AG04450 (cell line): ENCODE data around the gene B3GALT6. TPM values are rescaled to one million over a fixed set of nuclear protein-coding genes. Genes with fewer than 3 reads are reported as not detected.

ENCODE experiments used
- CTCF ChIA-PET: fragments of 300-600, 350-600 bp; formaldehyde crosslinking; extraction: SDS; loops from one replicate; lab custom pipeline; 2022; ENCODE audit warnings: antibody characterized with exemption, inconsistent platforms; lab: Charles Lee
- POLR2A ChIA-PET: fragments of 350-600 bp; formaldehyde crosslinking; extraction: SDS; loops from one replicate; lab custom pipeline; 2021; ENCODE audit warnings: antibody characterized with exemption, inconsistent platforms; lab: Yijun Ruan, JAX
- DNase-seq: peaks from one replicate; pipeline ENCODE4 v3.0.0-alpha.2; 2011; ENCODE audit warnings: low read depth, low spot score
- H3K27ac ChIP-seq: one replicate; pipeline ENCODE4 v1.5.1; 2012; ENCODE audit warnings: low read depth, low read length, control low read depth
- H3K27me3 ChIP-seq: one replicate; pipeline ENCODE4 v1.6.0; 2012; ENCODE audit warnings: low read length; ENCODE audit not compliant: control insufficient read depth, insufficient read depth
- H3K4me3 ChIP-seq: 2 replicates; pipeline ENCODE4 v1.5.1; 2011; ENCODE audit warnings: mild to moderate bottlenecking, low read depth, low read length, control low read depth
- H3K9me3 ChIP-seq: 2 replicates; pipeline ENCODE4 v1.5.1; 2012; ENCODE audit warnings: low read length; ENCODE audit not compliant: control insufficient read depth, insufficient read depth
- CTCF ChIP-seq: IDR thresholded peaks from 2 replicates; pipeline ENCODE4 v1.5.1; 2011; ENCODE audit warnings: low read depth, low read length, control low read depth, inconsistent platforms
- polyA plus RNA-seq: library from polyadenylated mRNA; depleted of rRNA; stranded (reverse); fragments of >200 nt; gene quantifications from 2 replicates; pipeline ENCODE4 v1.2.3, GENCODE V29; 2011

B3GALT6 gene
- polyA plus RNA-seq, 1 experiment: 15.2 TPM

GRCh38 chr1:1237874-1238701 lies 6.1 kb downstream of the B3GALT6 start:
- Histone ChIP-seq H3K9me3 (peaks cover 15% of the 10 kb centered on the region; the same call in 1 of the 2 replicates), H3K27me3 (no peaks in the 10 kb centered on the region), H3K27ac (no peak overlapping the region), H3K4me3 (no peak overlapping the region)
- ChIA-PET CTCF (no interaction called here), POLR2A (no interaction called here)
- no peak for TF ChIP-seq CTCF
- no peak for DNase-seq

DNA sequence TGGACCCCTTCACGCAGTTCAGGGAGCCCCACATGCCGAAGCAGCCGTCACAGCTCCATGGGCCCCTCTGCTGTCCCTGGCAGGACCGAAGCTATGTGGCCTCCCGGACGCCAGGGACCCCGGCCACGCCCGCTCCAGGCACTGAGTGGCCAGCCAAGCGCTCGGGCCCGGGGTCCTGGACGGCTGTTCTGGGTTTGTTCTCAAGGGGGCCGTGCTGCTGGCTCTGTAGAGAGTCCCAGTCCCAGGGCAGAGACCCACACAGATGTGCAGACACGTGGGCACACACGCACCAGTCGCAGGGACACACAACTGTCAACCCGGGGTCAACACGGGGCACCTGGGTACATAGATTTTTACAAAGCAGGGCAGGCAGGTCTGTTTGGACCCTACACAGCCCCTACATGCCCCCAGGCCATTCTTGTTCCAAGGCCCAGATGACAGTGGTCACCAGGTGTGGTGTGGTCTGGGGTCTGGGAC lies 6.7 kb downstream of the B3GALT6 start:
- no peaks in the 10 kb centered on the region for H3K27me3 ChIP-seq
- DNase-seq: no peak
- ChIA-PET POLR2A (no interaction called here), CTCF (no interaction called here)
- H3K9me3 ChIP-seq: peaks cover 9% of the 10 kb centered on the region; the same call in 1 of the 2 replicates
- TF ChIP-seq CTCF: no peak
- no peak overlapping the region for H3K27ac ChIP-seq
- H3K4me3 ChIP-seq: no peak overlapping the region

DNA sequence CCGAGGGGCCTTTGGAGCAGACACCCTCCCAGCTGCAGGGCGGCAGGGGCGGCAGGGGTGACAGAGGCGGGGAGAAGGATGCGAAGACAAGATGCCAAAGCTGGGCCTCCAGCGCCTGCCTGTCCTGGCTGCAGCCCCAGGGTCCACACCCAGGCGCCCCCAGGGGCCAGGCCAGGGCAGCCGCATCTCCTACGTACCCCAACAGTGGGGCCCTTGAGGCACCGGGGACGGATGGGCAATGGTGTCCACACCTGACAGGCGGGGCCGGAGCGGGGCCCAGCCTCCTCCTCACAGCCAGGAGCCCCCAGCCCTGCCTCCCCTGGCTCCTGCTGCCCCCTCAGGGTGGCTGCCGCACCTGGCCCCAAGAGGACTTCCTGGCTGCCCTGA lies 7.2 kb downstream of the B3GALT6 start:
- no peak for TF ChIP-seq CTCF
- POLR2A ChIA-PET: no interaction called here
- Histone ChIP-seq H3K4me3 (no peak overlapping the region), H3K9me3 (peaks cover 4% of the 10 kb centered on the region; the same call in 1 of the 2 replicates), H3K27ac (no peak overlapping the region), H3K27me3 (no peaks in the 10 kb centered on the region)
- DNase-seq: no peak
- CTCF ChIA-PET: interaction anchor here (1.1 to 1.4 kb wide), 2 partner anchors 11 to 117 kb away, joined by 4 to 5 read pairs; no protein-coding TSS in a partner anchor

DNA sequence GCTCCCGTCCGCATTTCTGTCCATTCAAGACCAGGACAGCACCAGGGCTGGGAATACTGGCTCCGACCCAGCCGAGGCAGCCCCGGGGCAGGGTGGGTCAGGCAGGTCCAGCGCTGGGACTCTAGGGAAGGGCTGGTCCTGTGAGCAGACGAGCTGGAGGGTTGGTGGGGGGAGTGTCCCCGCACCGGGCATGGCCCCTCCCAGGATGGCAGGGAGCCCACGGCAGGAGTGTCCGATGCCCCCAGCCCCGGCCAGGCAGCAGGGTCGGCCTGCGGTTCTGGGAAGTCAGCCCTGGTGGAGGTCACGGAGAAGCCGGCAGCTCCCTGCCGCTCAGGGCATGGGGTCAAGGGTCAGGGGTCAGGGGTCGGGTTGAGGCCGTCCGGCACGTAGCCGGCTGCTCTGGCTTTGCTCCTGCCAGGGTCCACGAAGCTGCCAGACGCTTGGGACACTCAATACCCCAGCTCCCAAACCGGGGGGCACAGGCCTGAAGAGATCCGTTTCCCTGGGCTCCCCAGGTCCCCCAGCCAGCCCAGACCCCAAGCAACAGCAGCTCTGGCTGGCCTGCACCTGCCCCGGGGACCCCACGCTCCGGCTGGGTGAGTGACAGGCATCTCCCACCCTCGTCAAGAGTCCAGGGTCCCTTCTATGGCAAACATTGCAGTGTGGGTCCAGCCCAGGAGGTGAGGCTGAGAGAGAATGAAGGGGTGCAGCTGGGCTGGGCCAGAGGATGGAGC lies 7.7 kb downstream of the B3GALT6 start:
- DNase-seq: no peak
- TF ChIP-seq CTCF: no peak
- Histone ChIP-seq H3K27ac (no peak overlapping the region), H3K9me3 (no peaks in the 10 kb centered on the region; the same call in 1 of the 2 replicates), H3K27me3 (no peaks in the 10 kb centered on the region), H3K4me3 (no peak overlapping the region)
- CTCF ChIA-PET: interaction anchor here (1.1 to 1.4 kb wide), 2 partner anchors 11 to 118 kb away, joined by 4 to 5 read pairs; no protein-coding TSS in a partner anchor
- POLR2A ChIA-PET: interaction anchor here (0.5 kb wide), 1 partner anchor 201 kb away, joined by 5 read pairs; no protein-coding TSS in a partner anchor
